Thoracic aorta (tissue), 2 donors: ENCODE results near the gene CLMN. TPM values are rescaled to one million over a fixed set of nuclear protein-coding genes. Genes with fewer than 3 reads are reported as not detected.
"Not testable (repeated sequence)": the region's sequence is repeated elsewhere in the genome, so short reads cannot be mapped to it uniquely, and the experiment has no call there.

Experiments used
- ATAC-seq: fragments of 150-250 bp; one replicate; pipeline ENCODE4 v1.8.0; 2017; ENCODE audit warnings: low read depth; ENCODE audit not compliant: insufficient number of reproducible peaks, low FRiP score
- DNase-seq: peaks from one replicate; pipeline ENCODE4 v3.0.0-alpha.2; 2020; ENCODE audit warnings: low spot score
- H3K27ac ChIP-seq, 2 donors: fragments of 200-600 bp; sonication (generic); 1 replicate in 1 of 2; 2 replicates in 1 of 2; pipeline ENCODE4 v1.5.1; 2016; ENCODE audit warnings: mild to moderate bottlenecking in 2 of 2, moderate library complexity in 2 of 2
- H3K27me3 ChIP-seq: fragments of 200-600 bp; sonication (generic); replicated peaks from 2 replicates; pipeline ENCODE4 v1.6.0; 2016; ENCODE audit warnings: mild to moderate bottlenecking; ENCODE audit not compliant: insufficient read depth
- H3K36me3 ChIP-seq: fragments of 200-600 bp; sonication (generic); one replicate; pipeline ENCODE4 v1.5.1; 2016
- H3K4me1 ChIP-seq, 2 donors: fragments of 200-600 bp; sonication (generic); 1 replicate in 1 of 2; 2 replicates in 1 of 2; pipeline versions ENCODE4 v1.5.1 to v1.6.0; 2016; ENCODE audit warnings: low read depth in 2 of 2, mild to moderate bottlenecking in 1 of 2; ENCODE audit not compliant: control insufficient read depth in 1 of 2
- H3K4me3 ChIP-seq: fragments of 200-600 bp; sonication (generic); 2 replicates; pipeline ENCODE4 v1.5.1; 2016; ENCODE audit warnings: mild to moderate bottlenecking
- H3K9me3 ChIP-seq: fragments of 200-600 bp; sonication (generic); 2 replicates; pipeline ENCODE4 v1.5.1; 2016
- total RNA-seq, 2 donors: library from RNA; depleted of rRNA; stranded (reverse); fragments of >200 nt; gene quantifications; one replicate each; pipeline versions ENCODE4 v1.1.0 to v1.2.3, GENCODE V29; 2016
- TF ChIP-seq, protein P1 (sequence below): fragments of 200-600 bp; sonication (generic); IDR thresholded peaks from one replicate; pipeline ENCODE4 v1.5.1; 2019; ENCODE audit warnings: antibody characterized with exemption

Gene CLMN
- total RNA-seq, 2 donors from 2014 or later, result 7.3 to 10.4 TPM

DNA sequence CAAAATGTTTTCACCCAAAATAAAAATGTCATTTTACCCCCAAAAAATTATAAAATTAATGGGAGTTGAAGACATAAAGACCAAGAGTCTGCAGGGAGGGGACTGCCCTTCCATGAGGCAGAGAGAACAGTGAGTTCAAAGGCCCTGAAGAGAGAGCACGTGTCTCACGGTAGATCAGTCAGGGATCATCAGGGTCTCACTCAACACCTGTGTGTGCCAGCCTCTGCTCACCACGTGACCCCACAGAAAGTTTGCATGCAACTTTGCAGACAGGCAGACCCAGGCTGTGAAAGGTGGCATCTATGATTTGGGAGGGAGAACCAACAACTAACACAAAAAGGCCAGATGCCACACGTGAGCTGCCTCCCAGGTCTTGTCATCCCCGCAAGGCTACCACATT, 33.1 kb downstream of the CLMN start:
- no peak for ATAC-seq
- DNase-seq, result no peak
- Histone ChIP-seq H3K9me3 (no peaks in the 10 kb centered on the region), H3K27ac (no peak overlapping the region), H3K4me1 (peaks cover 5 to 8% of the 10 kb centered on the region in 2 donors), H3K36me3 (no peaks in the 10 kb centered on the region), H3K27me3 (no peaks in the 10 kb centered on the region), H3K4me3 (no peak overlapping the region)
- TF ChIP-seq, protein P1, sequence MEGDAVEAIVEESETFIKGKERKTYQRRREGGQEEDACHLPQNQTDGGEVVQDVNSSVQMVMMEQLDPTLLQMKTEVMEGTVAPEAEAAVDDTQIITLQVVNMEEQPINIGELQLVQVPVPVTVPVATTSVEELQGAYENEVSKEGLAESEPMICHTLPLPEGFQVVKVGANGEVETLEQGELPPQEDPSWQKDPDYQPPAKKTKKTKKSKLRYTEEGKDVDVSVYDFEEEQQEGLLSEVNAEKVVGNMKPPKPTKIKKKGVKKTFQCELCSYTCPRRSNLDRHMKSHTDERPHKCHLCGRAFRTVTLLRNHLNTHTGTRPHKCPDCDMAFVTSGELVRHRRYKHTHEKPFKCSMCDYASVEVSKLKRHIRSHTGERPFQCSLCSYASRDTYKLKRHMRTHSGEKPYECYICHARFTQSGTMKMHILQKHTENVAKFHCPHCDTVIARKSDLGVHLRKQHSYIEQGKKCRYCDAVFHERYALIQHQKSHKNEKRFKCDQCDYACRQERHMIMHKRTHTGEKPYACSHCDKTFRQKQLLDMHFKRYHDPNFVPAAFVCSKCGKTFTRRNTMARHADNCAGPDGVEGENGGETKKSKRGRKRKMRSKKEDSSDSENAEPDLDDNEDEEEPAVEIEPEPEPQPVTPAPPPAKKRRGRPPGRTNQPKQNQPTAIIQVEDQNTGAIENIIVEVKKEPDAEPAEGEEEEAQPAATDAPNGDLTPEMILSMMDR, result no peak

- Histone ChIP-seq H3K27me3 (no peaks in the 10 kb centered on the region), H3K4me3 (no peak overlapping the region), H3K9me3 (no peaks in the 10 kb centered on the region), H3K27ac (no peak overlapping the region), H3K4me1 (no peaks in the 10 kb centered on the region), H3K36me3 (no peaks in the 10 kb centered on the region)
- DNase-seq (no peak), ATAC-seq (no peak)
- TF ChIP-seq, protein P1, result no peak
Observed at GRCh38 chr14:95285566-95285965, 34.1 kb downstream of the CLMN start.

- not testable (repeated sequence) for H3K9me3 ChIP-seq, H3K36me3 ChIP-seq, H3K4me3 ChIP-seq, ATAC-seq, H3K4me1 ChIP-seq, H3K27me3 ChIP-seq, DNase-seq, H3K27ac ChIP-seq
Observed at GRCh38 chr14:95283802-95284201, 35.9 kb downstream of the CLMN start.

- H3K9me3 ChIP-seq, ATAC-seq, H3K27ac ChIP-seq, H3K27me3 ChIP-seq, H3K36me3 ChIP-seq, DNase-seq, H3K4me3 ChIP-seq, H3K4me1 ChIP-seq: not testable (repeated sequence)
Observed at GRCh38 chr14:95282986-95283380, 36.7 kb downstream of the CLMN start.

GRCh38 chr14:95282354-95282985, 37.2 kb downstream of the CLMN start:
- no peak overlapping the region for H3K27ac ChIP-seq
- ATAC-seq, result no peak
- no peaks in the 10 kb centered on the region for H3K4me1 ChIP-seq
- no peaks in the 10 kb centered on the region for H3K9me3 ChIP-seq
- H3K4me3 ChIP-seq, result no peak overlapping the region
- TF ChIP-seq, protein P1, result no peak
- no peaks in the 10 kb centered on the region for H3K27me3 ChIP-seq
- H3K36me3 ChIP-seq, result no peaks in the 10 kb centered on the region
- no peak for DNase-seq

GRCh38 chr14:95281560-95282176, 38.0 kb downstream of the CLMN start:
- DNase-seq (no peak), ATAC-seq (no peak)
- Histone ChIP-seq H3K4me1 (no peaks in the 10 kb centered on the region), H3K27ac (no peak overlapping the region), H3K36me3 (no peaks in the 10 kb centered on the region), H3K4me3 (no peak overlapping the region), H3K27me3 (no peaks in the 10 kb centered on the region), H3K9me3 (no peaks in the 10 kb centered on the region)
- TF ChIP-seq, protein P1, result no peak
